Measurements from ENCODE around the gene PTPN14. TPM values are rescaled to one million over a fixed set of nuclear protein-coding genes. Genes with fewer than 3 reads are reported as not detected.

The PTPN14 gene
- total RNA-seq, 1 experiment from 2014 or later: 88.4 TPM

DNA sequence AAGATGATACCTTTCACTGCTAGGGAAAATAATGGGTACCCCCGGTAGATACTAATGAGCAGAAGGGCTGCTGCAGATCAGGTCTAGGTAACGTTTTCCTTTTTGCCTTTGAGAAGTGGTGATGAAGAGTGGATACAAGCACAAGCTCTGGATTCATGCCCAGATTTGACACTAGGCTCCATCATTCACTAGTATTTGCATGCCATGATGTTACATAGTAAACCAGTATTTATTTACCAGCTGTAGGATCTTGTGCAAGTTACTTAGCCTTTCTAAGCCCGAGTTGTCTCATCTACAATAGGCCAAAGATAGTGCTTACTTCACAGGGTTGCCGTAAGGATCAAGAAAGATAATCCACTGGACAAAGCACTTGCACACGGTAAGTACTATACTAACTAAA lies 14.2 kb downstream of the PTPN14 start (continued):
- TF ChIP-seq, protein P1, sequence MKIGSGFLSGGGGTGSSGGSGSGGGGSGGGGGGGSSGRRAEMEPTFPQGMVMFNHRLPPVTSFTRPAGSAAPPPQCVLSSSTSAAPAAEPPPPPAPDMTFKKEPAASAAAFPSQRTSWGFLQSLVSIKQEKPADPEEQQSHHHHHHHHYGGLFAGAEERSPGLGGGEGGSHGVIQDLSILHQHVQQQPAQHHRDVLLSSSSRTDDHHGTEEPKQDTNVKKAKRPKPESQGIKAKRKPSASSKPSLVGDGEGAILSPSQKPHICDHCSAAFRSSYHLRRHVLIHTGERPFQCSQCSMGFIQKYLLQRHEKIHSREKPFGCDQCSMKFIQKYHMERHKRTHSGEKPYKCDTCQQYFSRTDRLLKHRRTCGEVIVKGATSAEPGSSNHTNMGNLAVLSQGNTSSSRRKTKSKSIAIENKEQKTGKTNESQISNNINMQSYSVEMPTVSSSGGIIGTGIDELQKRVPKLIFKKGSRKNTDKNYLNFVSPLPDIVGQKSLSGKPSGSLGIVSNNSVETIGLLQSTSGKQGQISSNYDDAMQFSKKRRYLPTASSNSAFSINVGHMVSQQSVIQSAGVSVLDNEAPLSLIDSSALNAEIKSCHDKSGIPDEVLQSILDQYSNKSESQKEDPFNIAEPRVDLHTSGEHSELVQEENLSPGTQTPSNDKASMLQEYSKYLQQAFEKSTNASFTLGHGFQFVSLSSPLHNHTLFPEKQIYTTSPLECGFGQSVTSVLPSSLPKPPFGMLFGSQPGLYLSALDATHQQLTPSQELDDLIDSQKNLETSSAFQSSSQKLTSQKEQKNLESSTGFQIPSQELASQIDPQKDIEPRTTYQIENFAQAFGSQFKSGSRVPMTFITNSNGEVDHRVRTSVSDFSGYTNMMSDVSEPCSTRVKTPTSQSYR (CRISPR knock-in tag; IDR thresholded peaks at IDR 0.05): no peak
- TF ChIP-seq NFE2L1 (CRISPR knock-in tag; IDR thresholded peaks at IDR 0.05) (no peak), GABPB1 (CRISPR knock-in tag; IDR thresholded peaks at IDR 0.05) (no peak), PRRX2 (CRISPR knock-in tag; IDR thresholded peaks at IDR 0.05) (no peak)

GRCh38 chr1:214532070-214532469 lies 19.3 kb downstream of the PTPN14 start:
- Mint-ChIP-seq H3K36me3 (peaks cover 20% of the 10 kb centered on the region), H3K27me3 (ENCODE audit: low read depth) (no peaks in the 10 kb centered on the region), H3K4me3 (no peak overlapping the region), H3K27ac (no peak overlapping the region), H3K4me1 (peaks cover 13% of the 10 kb centered on the region; the same call in 1 of the 2 replicates), H3K9me3 (peaks cover 11% of the 10 kb centered on the region)
- DNase-seq (ENCODE audit: low spot score) (no peak), ATAC-seq (no peak)
- POLR2A ChIA-PET: no interaction called here
- TF ChIP-seq MAX (CRISPR knock-in tag; IDR thresholded peaks at IDR 0.05): no peak
- TF ChIP-seq ESRRA (CRISPR knock-in tag; IDR thresholded peaks at IDR 0.05; ENCODE audit: borderline replicate concordance): no peak
- TF ChIP-seq FOXK1 (CRISPR knock-in tag; IDR thresholded peaks at IDR 0.05): no peak
- TF ChIP-seq NR1H2 (CRISPR knock-in tag; IDR thresholded peaks at IDR 0.05): no peak
- TF ChIP-seq ZNF317 (CRISPR knock-in tag; IDR thresholded peaks at IDR 0.05; ENCODE audit: borderline replicate concordance, low read depth): no peak
- TF ChIP-seq ARID4B (CRISPR knock-in tag; IDR thresholded peaks at IDR 0.05; ENCODE audit: borderline replicate concordance): no peak
- TF ChIP-seq E2F5 (CRISPR knock-in tag; IDR thresholded peaks at IDR 0.05): no peak
- TF ChIP-seq, protein P1 (CRISPR knock-in tag; IDR thresholded peaks at IDR 0.05): no peak
- TF ChIP-seq HMGA2 (CRISPR knock-in tag; IDR thresholded peaks at IDR 0.05): no peak
- CTCF ChIA-PET: no interaction called here
